Measurements from ENCODE around the gene TGM2. TPM values are rescaled to one million over a fixed set of nuclear protein-coding genes. Genes with fewer than 3 reads are reported as not detected.

TGM2 gene
- total and polyA plus RNA-seq, 10 donors, result 9.3 to 167 (median 69.8) TPM

- intact Hi-C loops (cut with DNase I; ENCODE audit: low total_unique reads), result no loop called here
- no peak overlapping the region for H3K27ac ChIP-seq
- TF ChIP-seq POLR2AphosphoS5 (IDR thresholded peaks at IDR 0.05) (no peak), CTCF (IDR thresholded peaks at IDR 0.05 in 8 of 11, conservative IDR thresholded peaks at IDR 0.05 in 3 of 11) (no peak), POLR2A (IDR thresholded peaks at IDR 0.05) (no peak)
- H3K36me3 ChIP-seq, result peaks cover 0 to 31% (median 0%) of the 10 kb centered on the region in 6 donors
- H3K4me1 ChIP-seq, result peaks cover 0 to 29% (median 1%) of the 10 kb centered on the region in 6 donors
- DNase-seq, result peak; percentile 31
- H3K4me3 ChIP-seq, result no peak overlapping the region
- no peaks in the 10 kb centered on the region for H3K27me3 ChIP-seq (replicated peaks in 1 of 7)
- 85 to 96% (median 95%) methylated on average over 2 of the region's 2 CpGs for WGBS, 5 donors
- no peaks in the 10 kb centered on the region for H3K9me3 ChIP-seq
Observed at GRCh38 chr20:38128691-38129090, 36.4 kb downstream of the TGM2 start.

- Histone ChIP-seq H3K27me3 (replicated peaks in 1 of 7) (no peaks in the 10 kb centered on the region), H3K27ac (peak overlapping the region in 4 of 8 donors; percentile 36 to 64 (median 60)), H3K4me3 (no peak overlapping the region), H3K9me3 (no peaks in the 10 kb centered on the region), H3K36me3 (peaks cover 0 to 31% (median 0%) of the 10 kb centered on the region in 6 donors), H3K4me1 (peaks cover 0 to 28% (median 1%) of the 10 kb centered on the region in 6 donors)
- 86 to 91% (median 88%) methylated on average over 9 of the region's 9 CpGs for WGBS, 5 donors
- peak; percentile 32 for DNase-seq
- intact Hi-C loops (cut with DNase I; ENCODE audit: low total_unique reads), result no loop called here
- no peak for TF ChIP-seq POLR2A (IDR thresholded peaks at IDR 0.05)
- TF ChIP-seq CTCF (IDR thresholded peaks at IDR 0.05 in 8 of 11, conservative IDR thresholded peaks at IDR 0.05 in 3 of 11), result no peak
- no peak for TF ChIP-seq POLR2AphosphoS5 (IDR thresholded peaks at IDR 0.05)
Observed at GRCh38 chr20:38127920-38128528, 37.0 kb downstream of the TGM2 start.

- intact Hi-C loops (cut with DNase I; ENCODE audit: low total_unique reads), result no loop called here
- no peaks in the 10 kb centered on the region for H3K27me3 ChIP-seq (replicated peaks in 1 of 7)
- DNase-seq, result peak; percentile 29
- H3K4me1 ChIP-seq, result peaks cover 0 to 31% (median 4%) of the 10 kb centered on the region in 6 donors
- 70 to 79% (median 73%) methylated on average over 12 of the region's 12 CpGs for whole genome bisulfite sequencing, 5 donors
- peak overlapping the region in 7 of 8 donors; percentile 36 to 69 (median 59) for H3K27ac ChIP-seq
- no peak overlapping the region for H3K4me3 ChIP-seq
- peak in 1 of 3 donors; percentile 33 for TF ChIP-seq POLR2AphosphoS5 (IDR thresholded peaks at IDR 0.05)
- TF ChIP-seq POLR2A (IDR thresholded peaks at IDR 0.05), result no peak
- TF ChIP-seq CTCF (IDR thresholded peaks at IDR 0.05 in 8 of 11, conservative IDR thresholded peaks at IDR 0.05 in 3 of 11), result no peak
- H3K9me3 ChIP-seq, result no peaks in the 10 kb centered on the region
- H3K36me3 ChIP-seq, result peaks cover 0 to 23% (median 0%) of the 10 kb centered on the region in 6 donors
Observed at GRCh38 chr20:38126932-38127621, 38.0 kb downstream of the TGM2 start.

All from spleen (tissue), 11 donors.